Activated naive CD8-positive, alpha-beta T cell (primary cell): ENCODE measurements around the gene MAP1LC3B.
"Not testable (repeated sequence)": the region's sequence is repeated elsewhere in the genome, so short reads cannot be mapped to it uniquely, and the experiment has no call there.

ENCODE experiments used
- H3K27ac Mint-ChIP-seq: one replicate; pipeline ENCODE4 v1.8.0; 2021; ENCODE audit warnings: mixed read lengths
- H3K27me3 Mint-ChIP-seq: one replicate; pipeline ENCODE4 v1.8.0; 2021; ENCODE audit warnings: mixed read lengths
- H3K36me3 Mint-ChIP-seq: one replicate; pipeline ENCODE4 v1.8.0; 2021; ENCODE audit warnings: mixed read lengths
- H3K4me1 Mint-ChIP-seq: one replicate; pipeline ENCODE4 v1.8.0; 2021; ENCODE audit warnings: low read depth, mixed read lengths
- H3K4me3 Mint-ChIP-seq: one replicate; pipeline ENCODE4 v1.8.0; 2021; ENCODE audit warnings: mild to moderate bottlenecking, mixed read lengths
- H3K9me3 Mint-ChIP-seq: one replicate; pipeline ENCODE4 v1.8.0; 2021; ENCODE audit warnings: low read depth, mixed read lengths

MAP1LC3B gene

GRCh38 chr16:87352818-87353217, 39.3 kb upstream of the MAP1LC3B start:
- Mint-ChIP-seq H3K9me3 (no peaks in the 10 kb centered on the region), H3K27ac (no peak overlapping the region)

GRCh38 chr16:87353613-87354012, 38.5 kb upstream of the MAP1LC3B start:
- peaks cover 6% of the 10 kb centered on the region for H3K4me1 Mint-ChIP-seq
- no peak overlapping the region for H3K4me3 Mint-ChIP-seq
- H3K27ac Mint-ChIP-seq, result no peak overlapping the region
- H3K27me3 Mint-ChIP-seq, result no peaks in the 10 kb centered on the region
- no peaks in the 10 kb centered on the region for H3K9me3 Mint-ChIP-seq
- no peaks in the 10 kb centered on the region for H3K36me3 Mint-ChIP-seq

More at GRCh38 chr16:87352818-87353217, 39.3 kb upstream of the MAP1LC3B start:
- no peaks in the 10 kb centered on the region for H3K27me3 Mint-ChIP-seq
- no peak overlapping the region for H3K4me3 Mint-ChIP-seq
- H3K4me1 Mint-ChIP-seq, result peaks cover 6% of the 10 kb centered on the region
- H3K36me3 Mint-ChIP-seq, result no peaks in the 10 kb centered on the region

- no peaks in the 10 kb centered on the region for H3K4me1 Mint-ChIP-seq
- H3K9me3 Mint-ChIP-seq, result no peaks in the 10 kb centered on the region
- no peaks in the 10 kb centered on the region for H3K27me3 Mint-ChIP-seq
- H3K4me3 Mint-ChIP-seq, result no peak overlapping the region
- no peak overlapping the region for H3K27ac Mint-ChIP-seq
- H3K36me3 Mint-ChIP-seq, result no peaks in the 10 kb centered on the region
Measured at GRCh38 chr16:87356491-87356853, 35.7 kb upstream of the MAP1LC3B start.

GRCh38 chr16:87358250-87358649, 33.9 kb upstream of the MAP1LC3B start:
- Mint-ChIP-seq H3K36me3 (peaks cover under 1% of the 10 kb centered on the region), H3K4me3 (no peak overlapping the region), H3K27ac (no peak overlapping the region), H3K9me3 (no peaks in the 10 kb centered on the region), H3K27me3 (no peaks in the 10 kb centered on the region), H3K4me1 (peaks cover under 1% of the 10 kb centered on the region)

- H3K9me3 Mint-ChIP-seq, result no peaks in the 10 kb centered on the region
- no peak overlapping the region for H3K27ac Mint-ChIP-seq
Measured at GRCh38 chr16:87358696-87359095, 33.4 kb upstream of the MAP1LC3B start.

GRCh38 chr16:87359121-87359520, 33.0 kb upstream of the MAP1LC3B start:
- Mint-ChIP-seq H3K9me3 (no peaks in the 10 kb centered on the region), H3K27ac (no peak overlapping the region)

More at GRCh38 chr16:87358696-87359095, 33.4 kb upstream of the MAP1LC3B start:
- Mint-ChIP-seq H3K4me3 (no peak overlapping the region), H3K36me3 (peaks cover 5% of the 10 kb centered on the region), H3K4me1 (peaks cover 5% of the 10 kb centered on the region), H3K27me3 (no peaks in the 10 kb centered on the region)

GRCh38 chr16:87360862-87361610, 31.1 kb upstream of the MAP1LC3B start:
- H3K36me3 Mint-ChIP-seq, result peaks cover 5% of the 10 kb centered on the region
- no peak overlapping the region for H3K27ac Mint-ChIP-seq
- peaks cover 20% of the 10 kb centered on the region for H3K4me1 Mint-ChIP-seq
- H3K4me3 Mint-ChIP-seq, result no peak overlapping the region
- no peaks in the 10 kb centered on the region for H3K27me3 Mint-ChIP-seq
- no peaks in the 10 kb centered on the region for H3K9me3 Mint-ChIP-seq

More at GRCh38 chr16:87359121-87359520, 33.0 kb upstream of the MAP1LC3B start:
- H3K27me3 Mint-ChIP-seq, result no peaks in the 10 kb centered on the region
- no peak overlapping the region for H3K4me3 Mint-ChIP-seq
- H3K36me3 Mint-ChIP-seq, result peaks cover 5% of the 10 kb centered on the region
- peaks cover 7% of the 10 kb centered on the region for H3K4me1 Mint-ChIP-seq

- Mint-ChIP-seq H3K27me3 (no peaks in the 10 kb centered on the region), H3K36me3 (peaks cover 5% of the 10 kb centered on the region), H3K9me3 (no peaks in the 10 kb centered on the region), H3K4me3 (no peak overlapping the region), H3K4me1 (peaks cover 24% of the 10 kb centered on the region), H3K27ac (no peak overlapping the region)
Measured at GRCh38 chr16:87361916-87362619, 30.1 kb upstream of the MAP1LC3B start.

GRCh38 chr16:87362828-87363559, 29.1 kb upstream of the MAP1LC3B start:
- not testable (repeated sequence) for H3K36me3 Mint-ChIP-seq, H3K9me3 Mint-ChIP-seq, H3K27me3 Mint-ChIP-seq, H3K27ac Mint-ChIP-seq, H3K4me3 Mint-ChIP-seq
- peaks cover 29% of the 10 kb centered on the region for H3K4me1 Mint-ChIP-seq

GRCh38 chr16:87363771-87364455, 28.2 kb upstream of the MAP1LC3B start:
- peaks cover 37% of the 10 kb centered on the region for H3K4me1 Mint-ChIP-seq
- H3K36me3 Mint-ChIP-seq, result peaks cover 5% of the 10 kb centered on the region

GRCh38 chr16:87365021-87365713, 27.0 kb upstream of the MAP1LC3B start:
- Mint-ChIP-seq H3K27me3 (no peaks in the 10 kb centered on the region), H3K4me3 (no peak overlapping the region), H3K27ac (no peak overlapping the region)

More at GRCh38 chr16:87363771-87364455, 28.2 kb upstream of the MAP1LC3B start:
- no peak overlapping the region for H3K27ac Mint-ChIP-seq
- no peaks in the 10 kb centered on the region for H3K27me3 Mint-ChIP-seq
- H3K4me3 Mint-ChIP-seq, result no peak overlapping the region
- H3K9me3 Mint-ChIP-seq, result no peaks in the 10 kb centered on the region

GRCh38 chr16:87366288-87366687, 25.8 kb upstream of the MAP1LC3B start:
- no peaks in the 10 kb centered on the region for H3K9me3 Mint-ChIP-seq
- no peak overlapping the region for H3K4me3 Mint-ChIP-seq
- H3K36me3 Mint-ChIP-seq, result peaks cover 5% of the 10 kb centered on the region
- H3K4me1 Mint-ChIP-seq, result peaks cover 45% of the 10 kb centered on the region
- H3K27me3 Mint-ChIP-seq, result no peaks in the 10 kb centered on the region
- no peak overlapping the region for H3K27ac Mint-ChIP-seq

More at GRCh38 chr16:87365021-87365713, 27.0 kb upstream of the MAP1LC3B start:
- Mint-ChIP-seq H3K36me3 (peaks cover 5% of the 10 kb centered on the region), H3K9me3 (no peaks in the 10 kb centered on the region), H3K4me1 (peaks cover 42% of the 10 kb centered on the region)

- H3K9me3 Mint-ChIP-seq, result no peaks in the 10 kb centered on the region
- H3K36me3 Mint-ChIP-seq, result peaks cover 5% of the 10 kb centered on the region
- H3K27me3 Mint-ChIP-seq, result no peaks in the 10 kb centered on the region
- no peak overlapping the region for H3K4me3 Mint-ChIP-seq
- peaks cover 50% of the 10 kb centered on the region for H3K4me1 Mint-ChIP-seq
- no peak overlapping the region for H3K27ac Mint-ChIP-seq
Measured at GRCh38 chr16:87366930-87367329, 25.2 kb upstream of the MAP1LC3B start.

- H3K36me3 Mint-ChIP-seq, result peaks cover 5% of the 10 kb centered on the region
- no peaks in the 10 kb centered on the region for H3K9me3 Mint-ChIP-seq
- no peak overlapping the region for H3K27ac Mint-ChIP-seq
- peaks cover 54% of the 10 kb centered on the region for H3K4me1 Mint-ChIP-seq
- no peaks in the 10 kb centered on the region for H3K27me3 Mint-ChIP-seq
- H3K4me3 Mint-ChIP-seq, result no peak overlapping the region
Measured at GRCh38 chr16:87367529-87367928, 24.6 kb upstream of the MAP1LC3B start.
